Measurements from ENCODE around the gene HPRT1. TPM values are rescaled to one million over a fixed set of nuclear protein-coding genes. Genes with fewer than 3 reads are reported as not detected.
"Not testable (repeated sequence)": the region's sequence is repeated elsewhere in the genome, so short reads cannot be mapped to it uniquely, and the experiment has no call there.

Gene HPRT1
- polyA plus RNA-seq, 1 donor, result 25.1 TPM

DNA sequence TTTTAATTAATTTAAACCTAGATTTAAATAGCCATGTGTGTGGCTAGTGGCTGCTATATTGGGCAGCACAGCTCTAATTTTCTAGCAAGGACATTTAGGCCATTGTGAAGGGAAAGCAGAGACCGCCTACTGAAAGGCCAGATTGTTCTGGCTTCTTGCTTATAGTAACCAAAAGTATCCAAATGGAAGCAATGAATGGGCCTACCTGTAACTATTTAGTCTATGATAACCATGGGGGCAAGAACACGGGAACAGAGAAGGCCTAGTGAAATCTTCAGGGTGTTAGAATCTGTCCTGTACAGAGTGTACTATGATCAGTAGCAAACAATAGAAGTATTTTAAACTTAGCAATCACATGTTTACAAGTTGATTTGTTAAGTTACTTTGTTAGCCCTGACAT, 16.5 kb upstream of the HPRT1 start:
- WGBS (ENCODE audit: insufficient coverage, low lambda C conversion rate), result no CpG with 5 or more reads among the region's 2 CpGs
- Histone ChIP-seq H3K27me3 (ENCODE audit: control insufficient read depth, insufficient read depth, low read length) (no peaks in the 10 kb centered on the region), H3K4me1 (ENCODE audit: control insufficient read depth, insufficient read depth, low read length) (no peaks in the 10 kb centered on the region), H3K27ac (ENCODE audit: low read length) (no peak overlapping the region), H3K36me3 (ENCODE audit: control insufficient read depth, insufficient read depth, low read length) (no peaks in the 10 kb centered on the region), H3K9me3 (ENCODE audit: control insufficient read depth, low read depth, low read length) (no peaks in the 10 kb centered on the region), H3K4me3 (ENCODE audit: low read length) (no peak overlapping the region)
- no peak for DNase-seq

DNA sequence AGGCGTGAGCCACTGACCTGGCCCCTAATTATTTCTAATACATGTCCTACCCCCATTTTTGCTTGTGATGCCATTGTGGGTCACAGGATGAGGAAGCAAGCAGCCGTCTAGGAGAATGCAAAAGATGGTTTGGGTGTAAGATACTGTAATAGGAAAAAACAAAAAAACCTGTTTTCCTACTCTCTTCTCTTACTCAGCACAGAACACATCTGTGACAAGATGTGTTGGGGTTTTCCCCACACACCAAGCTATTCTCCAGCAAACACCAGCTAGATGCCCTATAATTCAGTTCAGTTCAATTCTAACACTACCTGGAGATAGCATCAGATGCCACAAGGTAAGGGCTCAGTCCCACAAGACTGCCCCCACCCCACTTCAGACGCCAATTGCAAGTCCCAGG, 15.3 kb upstream of the HPRT1 start:
- no peaks in the 10 kb centered on the region for H3K27me3 ChIP-seq (ENCODE audit: control insufficient read depth, insufficient read depth, low read length)
- no peak for DNase-seq
- H3K4me1 ChIP-seq (ENCODE audit: control insufficient read depth, insufficient read depth, low read length), result no peaks in the 10 kb centered on the region
- no CpG with 5 or more reads among the region's 3 CpGs for WGBS (ENCODE audit: insufficient coverage, low lambda C conversion rate)
- no peaks in the 10 kb centered on the region for H3K36me3 ChIP-seq (ENCODE audit: control insufficient read depth, insufficient read depth, low read length)
- H3K4me3 ChIP-seq (ENCODE audit: low read length), result no peak overlapping the region
- no peaks in the 10 kb centered on the region for H3K9me3 ChIP-seq (ENCODE audit: control insufficient read depth, low read depth, low read length)
- H3K27ac ChIP-seq (ENCODE audit: low read length), result no peak overlapping the region

DNA sequence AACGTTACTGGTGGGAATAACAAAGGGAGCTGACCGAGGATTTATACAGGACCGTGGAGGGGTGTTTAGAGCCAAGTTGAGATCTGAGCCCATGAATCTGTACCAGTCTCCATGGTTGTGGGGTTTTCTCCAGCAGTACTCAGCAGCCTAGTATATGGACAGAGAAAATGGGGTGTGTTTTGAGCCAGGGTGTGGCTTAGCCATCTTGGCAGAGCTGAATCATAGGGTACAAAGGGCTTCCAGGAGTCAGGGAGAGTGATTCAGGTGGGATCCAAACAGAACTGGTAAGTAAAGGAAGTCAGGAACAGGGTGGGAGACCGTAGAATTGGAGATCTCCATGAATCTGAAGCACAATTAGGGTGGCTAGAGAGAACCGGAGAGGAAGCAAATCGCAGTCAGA, 7.4 kb upstream of the HPRT1 start:
- no peaks in the 10 kb centered on the region for H3K27me3 ChIP-seq (ENCODE audit: control insufficient read depth, insufficient read depth, low read length)
- peak; percentile 55 to 72 for DNase-seq
- no peaks in the 10 kb centered on the region for H3K36me3 ChIP-seq (ENCODE audit: control insufficient read depth, insufficient read depth, low read length)
- H3K4me1 ChIP-seq (ENCODE audit: control insufficient read depth, insufficient read depth, low read length), result peaks cover 9% of the 10 kb centered on the region
- WGBS (ENCODE audit: insufficient coverage, low lambda C conversion rate), result no CpG with 5 or more reads among the region's 6 CpGs
- H3K4me3 ChIP-seq (ENCODE audit: low read length), result no peak overlapping the region
- no peak overlapping the region for H3K27ac ChIP-seq (ENCODE audit: low read length)
- no peaks in the 10 kb centered on the region for H3K9me3 ChIP-seq (ENCODE audit: control insufficient read depth, low read depth, low read length)

DNA sequence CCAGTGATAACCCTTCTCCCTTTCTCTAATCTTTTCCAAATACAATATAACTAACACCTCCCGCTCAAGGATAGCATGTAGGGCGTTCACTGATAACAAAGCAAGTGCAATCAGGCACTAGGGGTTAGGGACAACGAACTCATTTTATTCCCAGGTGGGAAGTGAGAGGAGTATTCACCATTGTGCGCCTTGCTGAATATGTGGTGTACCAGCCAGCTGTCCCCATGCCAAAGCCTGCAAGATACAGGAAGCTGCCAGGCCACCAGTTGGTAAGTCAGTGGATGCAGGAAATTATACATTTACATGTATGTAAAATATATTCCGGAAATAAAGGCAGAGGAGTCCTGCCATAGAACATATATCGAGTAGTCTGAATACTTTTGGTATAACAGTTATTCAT, 6.3 kb upstream of the HPRT1 start:
- no peak overlapping the region for H3K27ac ChIP-seq (ENCODE audit: low read length)
- peak in 1 of 2 donors; percentile 22 for DNase-seq
- no peaks in the 10 kb centered on the region for H3K9me3 ChIP-seq (ENCODE audit: control insufficient read depth, low read depth, low read length)
- no peaks in the 10 kb centered on the region for H3K36me3 ChIP-seq (ENCODE audit: control insufficient read depth, insufficient read depth, low read length)
- no peak overlapping the region for H3K4me3 ChIP-seq (ENCODE audit: low read length)
- H3K27me3 ChIP-seq (ENCODE audit: control insufficient read depth, insufficient read depth, low read length), result no peaks in the 10 kb centered on the region
- peaks cover 9% of the 10 kb centered on the region for H3K4me1 ChIP-seq (ENCODE audit: control insufficient read depth, insufficient read depth, low read length)
- WGBS (ENCODE audit: insufficient coverage, low lambda C conversion rate), result no CpG with 5 or more reads among the region's 6 CpGs

DNA sequence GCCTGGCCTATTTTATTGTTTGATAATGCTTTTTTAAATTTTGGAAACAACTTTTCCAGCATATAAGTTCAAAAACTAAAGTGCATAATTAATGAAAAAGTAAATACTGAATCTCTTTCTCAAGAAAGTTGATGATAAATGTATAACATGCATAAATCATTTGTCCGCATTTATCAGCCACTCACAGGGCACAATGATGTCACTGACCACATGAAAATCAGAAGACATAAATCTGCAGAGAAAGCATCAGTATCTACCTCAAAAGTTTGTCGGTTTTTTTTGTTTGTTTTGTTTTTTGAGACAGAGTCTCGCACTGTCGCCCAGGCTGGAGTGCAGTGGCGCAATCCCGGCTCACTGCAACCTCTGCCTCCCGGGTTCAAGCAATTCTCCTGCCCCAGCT, 5.5 kb upstream of the HPRT1 start:
- Histone ChIP-seq H3K4me3 (ENCODE audit: low read length) (no peak overlapping the region), H3K27me3 (ENCODE audit: control insufficient read depth, insufficient read depth, low read length) (no peaks in the 10 kb centered on the region), H3K4me1 (ENCODE audit: control insufficient read depth, insufficient read depth, low read length) (peaks cover 9% of the 10 kb centered on the region), H3K36me3 (ENCODE audit: control insufficient read depth, insufficient read depth, low read length) (no peaks in the 10 kb centered on the region), H3K27ac (ENCODE audit: low read length) (no peak overlapping the region), H3K9me3 (ENCODE audit: control insufficient read depth, low read depth, low read length) (no peaks in the 10 kb centered on the region)
- 100% methylated on average over 1 of the region's 7 CpGs for WGBS (ENCODE audit: insufficient coverage, low lambda C conversion rate)
- DNase-seq, result no peak

DNA sequence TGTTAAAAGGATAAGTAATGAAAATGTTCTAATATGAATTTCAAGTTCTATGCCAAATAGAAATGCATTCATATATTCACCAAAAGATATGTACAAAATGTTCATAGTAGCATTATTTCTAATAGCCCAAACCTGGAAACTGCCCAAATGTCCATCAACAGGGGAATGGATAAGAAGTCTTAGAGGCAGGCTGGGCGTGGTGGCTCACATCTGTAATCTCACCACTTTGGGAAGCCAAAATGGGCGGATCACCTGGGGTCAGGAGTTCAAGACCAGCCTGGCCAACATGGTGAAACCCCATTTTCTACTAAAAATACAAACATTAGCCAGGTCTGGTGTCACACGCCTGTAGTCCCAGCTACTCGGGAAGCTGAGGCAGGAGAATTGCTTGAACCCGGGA, 2.3 kb upstream of the HPRT1 start:
- no peak for DNase-seq
- no peak overlapping the region for H3K4me3 ChIP-seq (ENCODE audit: low read length)
- H3K4me1 ChIP-seq (ENCODE audit: control insufficient read depth, insufficient read depth, low read length), result peaks cover 4% of the 10 kb centered on the region
- no peaks in the 10 kb centered on the region for H3K9me3 ChIP-seq (ENCODE audit: control insufficient read depth, low read depth, low read length)
- H3K27ac ChIP-seq (ENCODE audit: low read length), result no peak overlapping the region
- no CpG with 5 or more reads among the region's 5 CpGs for WGBS (ENCODE audit: insufficient coverage, low lambda C conversion rate)
- H3K27me3 ChIP-seq (ENCODE audit: control insufficient read depth, insufficient read depth, low read length), result no peaks in the 10 kb centered on the region
- no peaks in the 10 kb centered on the region for H3K36me3 ChIP-seq (ENCODE audit: control insufficient read depth, insufficient read depth, low read length)

DNA sequence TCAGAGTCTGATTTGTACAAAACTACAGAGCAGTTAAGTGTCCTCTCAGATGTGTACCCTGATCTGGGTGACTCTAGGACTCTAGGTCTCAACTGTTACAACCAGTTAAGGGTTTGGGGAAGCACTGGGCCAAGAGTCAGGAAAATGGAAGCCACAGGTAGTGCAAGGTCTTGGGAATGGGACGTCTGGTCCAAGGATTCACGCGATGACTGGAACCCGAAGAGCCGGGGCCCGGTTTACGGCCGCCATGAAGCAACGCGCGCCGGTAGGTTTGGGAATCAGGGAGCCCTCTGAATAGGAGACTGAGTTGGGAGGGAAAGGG, 321 bp upstream of the HPRT1 start:
- DNase-seq, result no peak
- no peaks in the 10 kb centered on the region for H3K4me1 ChIP-seq (ENCODE audit: control insufficient read depth, insufficient read depth, low read length)
- no peaks in the 10 kb centered on the region for H3K27me3 ChIP-seq (ENCODE audit: control insufficient read depth, insufficient read depth, low read length)
- no peaks in the 10 kb centered on the region for H3K9me3 ChIP-seq (ENCODE audit: control insufficient read depth, low read depth, low read length)
- H3K4me3 ChIP-seq (ENCODE audit: low read length), result peak overlapping the region; percentile 59
- no peaks in the 10 kb centered on the region for H3K36me3 ChIP-seq (ENCODE audit: control insufficient read depth, insufficient read depth, low read length)
- no peak overlapping the region for H3K27ac ChIP-seq (ENCODE audit: low read length)
- no CpG with 5 or more reads among the region's 12 CpGs for WGBS (ENCODE audit: insufficient coverage, low lambda C conversion rate)

DNA sequence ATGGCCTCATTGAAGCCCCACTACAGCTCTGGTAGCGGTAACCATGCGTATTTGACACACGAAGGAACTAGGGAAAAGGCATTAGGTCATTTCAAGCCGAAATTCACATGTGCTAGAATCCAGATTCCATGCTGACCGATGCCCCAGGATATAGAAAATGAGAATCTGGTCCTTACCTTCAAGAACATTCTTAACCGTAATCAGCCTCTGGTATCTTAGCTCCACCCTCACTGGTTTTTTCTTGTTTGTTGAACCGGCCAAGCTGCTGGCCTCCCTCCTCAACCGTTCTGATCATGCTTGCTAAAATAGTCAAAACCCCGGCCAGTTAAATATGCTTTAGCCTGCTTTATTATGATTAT, 876 bp downstream of the HPRT1 start:
- WGBS (ENCODE audit: insufficient coverage, low lambda C conversion rate), result no CpG with 5 or more reads among the region's 9 CpGs
- DNase-seq, result peak in 1 of 2 donors; percentile 31

DNA sequence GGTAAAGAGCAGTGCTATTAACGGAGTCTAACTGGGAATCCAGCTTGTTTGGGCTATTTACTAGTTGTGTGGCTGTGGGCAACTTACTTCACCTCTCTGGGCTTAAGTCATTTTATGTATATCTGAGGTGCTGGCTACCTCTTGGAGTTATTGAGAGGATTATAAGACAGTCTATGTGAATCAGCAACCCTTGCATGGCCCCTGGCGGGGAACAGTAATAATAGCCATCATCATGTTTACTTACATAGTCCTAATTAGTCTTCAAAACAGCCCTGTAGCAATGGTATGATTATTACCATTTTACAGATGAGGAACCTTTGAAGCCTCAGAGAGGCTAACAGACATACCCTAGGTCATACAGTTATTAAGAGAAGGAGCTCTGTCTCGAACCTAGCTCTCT, 1.5 kb downstream of the HPRT1 start:
- no peaks in the 10 kb centered on the region for H3K27me3 ChIP-seq (ENCODE audit: control insufficient read depth, insufficient read depth, low read length)
- no peaks in the 10 kb centered on the region for H3K9me3 ChIP-seq (ENCODE audit: control insufficient read depth, low read depth, low read length)
- H3K4me3 ChIP-seq (ENCODE audit: low read length), result no peak overlapping the region
- H3K36me3 ChIP-seq (ENCODE audit: control insufficient read depth, insufficient read depth, low read length), result no peaks in the 10 kb centered on the region
- DNase-seq, result no peak
- WGBS (ENCODE audit: insufficient coverage, low lambda C conversion rate), result no CpG with 5 or more reads among the region's 3 CpGs
- no peaks in the 10 kb centered on the region for H3K4me1 ChIP-seq (ENCODE audit: control insufficient read depth, insufficient read depth, low read length)
- no peak overlapping the region for H3K27ac ChIP-seq (ENCODE audit: low read length)

More for the DNA sequence above, 876 bp downstream of the HPRT1 start:
- no peaks in the 10 kb centered on the region for H3K9me3 ChIP-seq (ENCODE audit: control insufficient read depth, low read depth, low read length)
- H3K4me1 ChIP-seq (ENCODE audit: control insufficient read depth, insufficient read depth, low read length), result no peaks in the 10 kb centered on the region
- H3K4me3 ChIP-seq (ENCODE audit: low read length), result peak overlapping the region; percentile 54
- no peak overlapping the region for H3K27ac ChIP-seq (ENCODE audit: low read length)
- H3K27me3 ChIP-seq (ENCODE audit: control insufficient read depth, insufficient read depth, low read length), result no peaks in the 10 kb centered on the region
- no peaks in the 10 kb centered on the region for H3K36me3 ChIP-seq (ENCODE audit: control insufficient read depth, insufficient read depth, low read length)

DNA sequence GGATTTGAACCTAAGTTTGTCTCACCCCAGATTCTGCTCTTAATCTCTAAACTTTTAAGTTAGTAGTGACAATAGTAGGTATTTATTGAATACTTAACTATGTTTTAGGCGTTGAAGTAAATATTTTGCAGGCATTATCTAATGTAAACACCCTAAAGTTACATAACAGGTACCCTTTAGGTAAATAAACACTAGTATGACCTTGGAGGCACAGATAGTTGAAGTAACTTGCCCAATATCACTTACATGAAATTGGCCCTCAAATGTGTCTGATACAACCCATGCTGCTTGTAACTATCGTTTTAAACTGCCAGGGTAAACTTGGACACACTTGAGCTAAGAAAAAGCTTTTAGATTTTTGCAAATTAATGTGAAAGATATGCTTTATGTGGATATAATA, 3.0 kb downstream of the HPRT1 start:
- H3K36me3 ChIP-seq (ENCODE audit: control insufficient read depth, insufficient read depth, low read length), result no peaks in the 10 kb centered on the region
- no CpG with 5 or more reads among the region's 2 CpGs for WGBS (ENCODE audit: insufficient coverage, low lambda C conversion rate)
- no peaks in the 10 kb centered on the region for H3K4me1 ChIP-seq (ENCODE audit: control insufficient read depth, insufficient read depth, low read length)
- H3K4me3 ChIP-seq (ENCODE audit: low read length), result no peak overlapping the region
- no peaks in the 10 kb centered on the region for H3K27me3 ChIP-seq (ENCODE audit: control insufficient read depth, insufficient read depth, low read length)
- H3K27ac ChIP-seq (ENCODE audit: low read length), result no peak overlapping the region
- no peaks in the 10 kb centered on the region for H3K9me3 ChIP-seq (ENCODE audit: control insufficient read depth, low read depth, low read length)
- DNase-seq, result no peak

DNA sequence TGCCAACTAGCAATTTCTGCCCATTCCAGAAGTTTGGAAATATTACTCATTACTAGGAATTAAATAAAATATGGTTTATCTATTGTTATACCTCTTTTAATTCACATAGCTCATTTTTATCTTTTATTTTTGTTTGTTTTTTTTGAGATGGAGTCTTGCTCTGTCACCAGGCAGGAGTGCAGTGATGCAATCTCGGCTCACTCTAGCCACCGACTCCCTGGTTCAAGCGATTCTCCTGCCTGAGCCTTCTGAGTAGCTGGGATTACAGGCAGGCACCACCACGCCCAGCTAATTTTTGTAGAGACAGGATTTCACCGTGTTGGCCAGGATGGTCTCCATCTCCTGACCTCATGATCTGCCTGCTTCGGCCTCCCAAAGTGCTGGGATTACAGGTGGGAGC, 4.5 kb downstream of the HPRT1 start:
- DNase-seq; H3K4me3 ChIP-seq (ENCODE audit: low read length); H3K36me3 ChIP-seq (ENCODE audit: control insufficient read depth, insufficient read depth, low read length); H3K9me3 ChIP-seq (ENCODE audit: control insufficient read depth, low read depth, low read length); H3K4me1 ChIP-seq (ENCODE audit: control insufficient read depth, insufficient read depth, low read length); H3K27ac ChIP-seq (ENCODE audit: low read length); H3K27me3 ChIP-seq (ENCODE audit: control insufficient read depth, insufficient read depth, low read length): not testable (repeated sequence)
- no CpG with 5 or more reads among the region's 6 CpGs for whole genome bisulfite sequencing (ENCODE audit: insufficient coverage, low lambda C conversion rate)

Data from large intestine (tissue), 3 donors.